Esophagus muscularis mucosa (tissue), 4 donors: Measurements from ENCODE around the gene MAPK8IP2. TPM values are rescaled to one million over a fixed set of nuclear protein-coding genes. Genes with fewer than 3 reads are reported as not detected.
"Not testable (repeated sequence)": the region's sequence is repeated elsewhere in the genome, so short reads cannot be mapped to it uniquely, and the experiment has no call there.

ENCODE experiments used
- DNase-seq: peaks from one replicate; pipeline ENCODE4 v3.0.0-alpha.2; 2017; ENCODE audit errors: extremely low spot score
- H3K27ac ChIP-seq, 4 donors: fragments of 200-600 bp; sonication (generic); replicated peaks in 1 of 4; 1 replicate in 3 of 4; 2 replicates in 1 of 4; pipeline ENCODE4 v1.5.1; 2016 to 2019; ENCODE audit warnings: mild to moderate bottlenecking in 1 of 4
- H3K27me3 ChIP-seq, 4 donors: fragments of 200-600 bp; sonication (generic); one replicate each; pipeline versions ENCODE4 v1.5.1 to v1.6.0; 2016 to 2019
- H3K36me3 ChIP-seq, 4 donors: fragments of 200-600 bp; sonication (generic); one replicate each; pipeline ENCODE4 v1.5.1; 2016 to 2019
- H3K4me1 ChIP-seq, 4 donors: fragments of 200-600 bp; sonication (generic); one replicate each; pipeline ENCODE4 v1.5.1; 2016 to 2019
- H3K4me3 ChIP-seq, 4 donors: fragments of 200-600 bp; sonication (generic); 1 replicate in 2 of 4; 2 replicates in 2 of 4; pipeline ENCODE4 v1.5.1; 2016 to 2019; ENCODE audit warnings: mild to moderate bottlenecking in 4 of 4, moderate library complexity in 1 of 4
- H3K9me3 ChIP-seq, 4 donors: fragments of 200-600 bp; sonication (generic); 1 replicate in 3 of 4; 2 replicates in 1 of 4; pipeline ENCODE4 v1.5.1; 2016 to 2019
- CTCF ChIP-seq, 3 experiments: fragments of 200-600 bp in 2 of 3; fragments of 450-650 bp in 1 of 3; sonication (generic) in 2 of 3; IDR thresholded peaks; one replicate each; pipeline ENCODE4 v1.5.1; 2017 to 2019; ENCODE audit warnings: antibody characterized with exemption in 3 of 3, mild to moderate bottlenecking in 2 of 3, moderate library complexity in 1 of 3
- EP300 ChIP-seq: sonication (generic); formaldehyde crosslinking; IDR thresholded peaks from one replicate; pipeline ENCODE4 v1.6.1; 2017; ENCODE audit warnings: antibody characterized with exemption
- POLR2A ChIP-seq: fragments of 450-650 bp; IDR thresholded peaks from one replicate; pipeline ENCODE4 v1.6.1; 2017; ENCODE audit warnings: antibody characterized with exemption, moderate library complexity, mild to moderate bottlenecking, low read depth
- POLR2AphosphoS5 ChIP-seq, 2 donors: sonication (generic); formaldehyde crosslinking; IDR thresholded peaks; one replicate each; pipeline ENCODE4 v1.6.1; 2017; ENCODE audit warnings: antibody characterized with exemption in 2 of 2
- WGBS: methylation state at CpG from one replicate; pipeline ENCODE4 v1.1.5; 2018; 5-methylcytosine and 5-hydroxymethylcytosine counted together
- intact Hi-C: fragments of 100-400 bp; cut with DNase I; formaldehyde crosslinking; loops from one replicate; pipeline ENCODE4 v1.15.1; 2023
- total RNA-seq, 4 donors: library from RNA; depleted of rRNA; stranded (reverse); fragments of >200 nt; gene quantifications; one replicate each; pipeline versions ENCODE4 v1.1.0 to v1.2.1, GENCODE V29; 2016

The MAPK8IP2 gene
- total RNA-seq, 4 donors from 2014 or later, result 1.2 to 4.2 (median 3.4) TPM

GRCh38 chr22:50640857-50641647, 40.5 kb downstream of the MAPK8IP2 start:
- intact Hi-C loops, result no loop called here
- TF ChIP-seq POLR2AphosphoS5 (IDR thresholded peaks at IDR 0.05), result no peak
- TF ChIP-seq EP300, result no peak
- no peak for TF ChIP-seq CTCF (IDR thresholded peaks at IDR 0.05)
- no peak for TF ChIP-seq POLR2A
- DNase-seq, result no peak
- Histone ChIP-seq H3K27ac (peak overlapping the region in 3 of 4 donors; percentile 31 to 43 (median 40)), H3K4me1 (peaks cover 10 to 16% (median 13%) of the 10 kb centered on the region in 4 donors), H3K4me3 (no peak overlapping the region), H3K36me3 (no peaks in the 10 kb centered on the region), H3K9me3 (no peaks in the 10 kb centered on the region), H3K27me3 (peaks cover 0 to 46% (median 6%) of the 10 kb centered on the region in 4 donors)
- 82% methylated on average over 14 of the region's 15 CpGs for WGBS

GRCh38 chr22:50641696-50642607, 41.4 kb downstream of the MAPK8IP2 start:
- Histone ChIP-seq H3K27me3 (peaks cover 0 to 54% (median 6%) of the 10 kb centered on the region in 4 donors), H3K9me3 (no peaks in the 10 kb centered on the region), H3K27ac (peak overlapping the region in 3 of 4 donors; percentile 31 to 43 (median 40)), H3K4me3 (no peak overlapping the region), H3K36me3 (no peaks in the 10 kb centered on the region), H3K4me1 (peaks cover 10 to 16% (median 13%) of the 10 kb centered on the region in 4 donors)
- no peak for DNase-seq
- TF ChIP-seq EP300, result no peak
- TF ChIP-seq POLR2A, result no peak
- TF ChIP-seq CTCF (IDR thresholded peaks at IDR 0.05), result peak in 2 of 3 experiments; percentile 16 to 38
- peak in 1 of 2 donors; percentile 23 for TF ChIP-seq POLR2AphosphoS5 (IDR thresholded peaks at IDR 0.05)
- intact Hi-C loops, result no loop called here
- WGBS, result 27% methylated on average over 16 of the region's 17 CpGs

- H3K36me3 ChIP-seq, H3K9me3 ChIP-seq, intact Hi-C loops, H3K4me3 ChIP-seq, H3K27ac ChIP-seq, DNase-seq: not testable (repeated sequence)
- peaks cover 10 to 16% (median 13%) of the 10 kb centered on the region in 4 donors for H3K4me1 ChIP-seq
- H3K27me3 ChIP-seq, result peaks cover 0 to 56% (median 6%) of the 10 kb centered on the region in 4 donors
- 87% methylated on average over 11 of the region's 17 CpGs for WGBS
These were observed 42.6 kb downstream of the MAPK8IP2 start for GRCh38 chr22:50643021-50643820.

- peaks cover 10 to 16% (median 13%) of the 10 kb centered on the region in 4 donors for H3K4me1 ChIP-seq
- intact Hi-C loops, H3K4me3 ChIP-seq, H3K9me3 ChIP-seq, H3K36me3 ChIP-seq, H3K27ac ChIP-seq, DNase-seq: not testable (repeated sequence)
- H3K27me3 ChIP-seq, result peaks cover 0 to 56% (median 6%) of the 10 kb centered on the region in 4 donors
- WGBS, result 61% methylated on average over 3 of the region's 3 CpGs
These were observed 43.2 kb downstream of the MAPK8IP2 start for GRCh38 chr22:50643821-50644101.

- H3K36me3 ChIP-seq, result no peaks in the 10 kb centered on the region
- no peak overlapping the region for H3K27ac ChIP-seq
- peaks cover 0 to 14% (median 4%) of the 10 kb centered on the region in 4 donors for H3K4me1 ChIP-seq
- intact Hi-C loops, result no loop called here
- WGBS, result 88% methylated on average over 10 of the region's 10 CpGs
- H3K9me3 ChIP-seq, result no peaks in the 10 kb centered on the region
- TF ChIP-seq EP300 (no peak), CTCF (IDR thresholded peaks at IDR 0.05) (no peak), POLR2A (no peak), POLR2AphosphoS5 (IDR thresholded peaks at IDR 0.05) (no peak)
- DNase-seq, result no peak
- H3K4me3 ChIP-seq, result no peak overlapping the region
- peaks cover 0 to 44% (median 0%) of the 10 kb centered on the region in 4 donors for H3K27me3 ChIP-seq
These were observed 52.7 kb downstream of the MAPK8IP2 start for GRCh38 chr22:50653256-50653655.

GRCh38 chr22:50654664-50655063, 54.1 kb downstream of the MAPK8IP2 start:
- Histone ChIP-seq H3K4me1 (peaks cover 0 to 14% (median 4%) of the 10 kb centered on the region in 4 donors), H3K27me3 (peaks cover 0 to 44% (median 0%) of the 10 kb centered on the region in 4 donors)
- WGBS, result 81% methylated on average over 6 of the region's 6 CpGs
- H3K36me3 ChIP-seq, intact Hi-C loops, DNase-seq, H3K9me3 ChIP-seq, H3K4me3 ChIP-seq, H3K27ac ChIP-seq: not testable (repeated sequence)
